ENCODE measurements around the gene TENT5A. TPM values are rescaled to one million over a fixed set of nuclear protein-coding genes. Genes with fewer than 3 reads are reported as not detected.

Gene TENT5A
- total RNA-seq, 4 donors from 2014 or later: 7.9 to 74.9 (median 23.3) TPM

- intact Hi-C loops (cut with DNase I; ENCODE audit: low total_unique reads): no loop called here
- Histone ChIP-seq H3K9me3 (no peaks in the 10 kb centered on the region), H3K36me3 (no peaks in the 10 kb centered on the region), H3K4me3 (no peak overlapping the region), H3K4me1 (no peaks in the 10 kb centered on the region), H3K27ac (no peak overlapping the region), H3K27me3 (no peaks in the 10 kb centered on the region)
- no peak for TF ChIP-seq CTCF (IDR thresholded peaks at IDR 0.05)
- no peak for TF ChIP-seq POLR2A (IDR thresholded peaks at IDR 0.05)
- no peak for DNase-seq
These were observed 47.8 kb downstream of the TENT5A start for GRCh38 chr6:81704700-81705099.

- Histone ChIP-seq H3K9me3 (no peaks in the 10 kb centered on the region), H3K36me3 (no peaks in the 10 kb centered on the region), H3K27me3 (no peaks in the 10 kb centered on the region), H3K4me3 (no peak overlapping the region), H3K4me1 (no peaks in the 10 kb centered on the region), H3K27ac (no peak overlapping the region)
- TF ChIP-seq CTCF (IDR thresholded peaks at IDR 0.05) (no peak), POLR2A (IDR thresholded peaks at IDR 0.05) (no peak)
- no peak for DNase-seq
- intact Hi-C loops (cut with DNase I; ENCODE audit: low total_unique reads): no loop called here
These were observed 52.1 kb downstream of the TENT5A start for GRCh38 chr6:81700414-81700813.

GRCh38 chr6:81697559-81697958 is 54.9 kb downstream of the TENT5A start:
- H3K4me1 ChIP-seq: peaks cover 0 to 7% of the 10 kb centered on the region in 2 donors
- H3K27ac ChIP-seq: no peak overlapping the region
- no peaks in the 10 kb centered on the region for H3K27me3 ChIP-seq
- no peaks in the 10 kb centered on the region for H3K36me3 ChIP-seq
- TF ChIP-seq CTCF (IDR thresholded peaks at IDR 0.05) (no peak), POLR2A (IDR thresholded peaks at IDR 0.05) (no peak)
- no peaks in the 10 kb centered on the region for H3K9me3 ChIP-seq
- intact Hi-C loops (cut with DNase I; ENCODE audit: low total_unique reads): no loop called here
- H3K4me3 ChIP-seq: no peak overlapping the region
- no peak for DNase-seq

GRCh38 chr6:81696524-81696923 is 56.0 kb downstream of the TENT5A start:
- Histone ChIP-seq H3K4me1 (peaks cover 0 to 7% of the 10 kb centered on the region in 2 donors), H3K27ac (no peak overlapping the region), H3K9me3 (no peaks in the 10 kb centered on the region), H3K4me3 (no peak overlapping the region), H3K36me3 (no peaks in the 10 kb centered on the region), H3K27me3 (no peaks in the 10 kb centered on the region)
- no peak for DNase-seq
- TF ChIP-seq POLR2A (IDR thresholded peaks at IDR 0.05): no peak
- intact Hi-C loops (cut with DNase I; ENCODE audit: low total_unique reads): no loop called here

Small RNA genes lying within 50 kb of the gene (small RNA-seq; reads per million reads assigned to genes)
- gene AL078599.1: not detected
- gene RF00156: not detected

Measured in uterus (tissue), 4 donors.